ENCODE results near the gene SPACA5B. TPM values are rescaled to one million over a fixed set of nuclear protein-coding genes. Genes with fewer than 3 reads are reported as not detected.
"Not testable (repeated sequence)": the region's sequence is repeated elsewhere in the genome, so short reads cannot be mapped to it uniquely, and the experiment has no call there.

SPACA5B gene
- total RNA-seq, 6 experiments from 2014 or later: not detected

- Histone ChIP-seq H3K36me3 (no peaks in the 10 kb centered on the region), H3K4me1 (no peaks in the 10 kb centered on the region), H3K4me3 (no peak overlapping the region), H3K9me3 (no peaks in the 10 kb centered on the region), H3K27me3 (no peaks in the 10 kb centered on the region), H3K27ac (no peak overlapping the region)
- DNase-seq: no peak
- WGBS (ENCODE audit: insufficient coverage, low coverage, low lambda C conversion rate, missing lambda C conversion rate): 52% methylated on average over 7 of the region's 10 CpGs
- no peak for TF ChIP-seq CTCF (IDR thresholded peaks at IDR 0.05)
- no peak for TF ChIP-seq POLR2A (IDR thresholded peaks at IDR 0.05)
- intact Hi-C loops (cut with DNase I): no loop called here
- ATAC-seq: no peak
These were observed 23.3 kb downstream of the SPACA5B start for GRCh38 chrX:48153769-48154168.

- H3K27ac ChIP-seq: no peak overlapping the region
- intact Hi-C loops (cut with DNase I): no loop called here
These were observed 24.4 kb downstream of the SPACA5B start for GRCh38 chrX:48154796-48155195.

GRCh38 chrX:48156014-48156413, 25.6 kb downstream of the SPACA5B start:
- no peak overlapping the region for H3K4me3 ChIP-seq
- H3K9me3 ChIP-seq: no peaks in the 10 kb centered on the region
- TF ChIP-seq CTCF (IDR thresholded peaks at IDR 0.05) (no peak), POLR2A (IDR thresholded peaks at IDR 0.05) (no peak)
- intact Hi-C loops (cut with DNase I): no loop called here
- DNase-seq (no peak), ATAC-seq (no peak)
- no peak overlapping the region for H3K27ac ChIP-seq
- WGBS (ENCODE audit: insufficient coverage, low coverage, low lambda C conversion rate, missing lambda C conversion rate): 65% methylated on average over 6 of the region's 12 CpGs
- H3K27me3 ChIP-seq: no peaks in the 10 kb centered on the region
- H3K36me3 ChIP-seq: no peaks in the 10 kb centered on the region
- H3K4me1 ChIP-seq: no peaks in the 10 kb centered on the region

More at GRCh38 chrX:48154796-48155195, 24.4 kb downstream of the SPACA5B start:
- ATAC-seq (no peak), DNase-seq (no peak)
- 71% methylated on average over 2 of the region's 2 CpGs for WGBS (ENCODE audit: insufficient coverage, low coverage, low lambda C conversion rate, missing lambda C conversion rate)
- Histone ChIP-seq H3K36me3 (no peaks in the 10 kb centered on the region), H3K9me3 (no peaks in the 10 kb centered on the region), H3K4me3 (no peak overlapping the region), H3K27me3 (no peaks in the 10 kb centered on the region), H3K4me1 (no peaks in the 10 kb centered on the region)
- TF ChIP-seq CTCF (IDR thresholded peaks at IDR 0.05) (no peak), POLR2A (IDR thresholded peaks at IDR 0.05) (no peak)

- Histone ChIP-seq H3K36me3 (no peaks in the 10 kb centered on the region), H3K27me3 (no peaks in the 10 kb centered on the region), H3K27ac (no peak overlapping the region), H3K4me3 (no peak overlapping the region), H3K4me1 (no peaks in the 10 kb centered on the region), H3K9me3 (no peaks in the 10 kb centered on the region)
- 66% methylated on average over 12 of the region's 12 CpGs for WGBS (ENCODE audit: insufficient coverage, low coverage, low lambda C conversion rate, missing lambda C conversion rate)
- DNase-seq (no peak), ATAC-seq (no peak)
- intact Hi-C loops (cut with DNase I): no loop called here
- TF ChIP-seq POLR2A (IDR thresholded peaks at IDR 0.05): no peak
- TF ChIP-seq CTCF (IDR thresholded peaks at IDR 0.05): no peak
These were observed 34.8 kb downstream of the SPACA5B start for GRCh38 chrX:48165241-48165640.

GRCh38 chrX:48166322-48166721, 35.9 kb downstream of the SPACA5B start:
- 53% methylated on average over 7 of the region's 7 CpGs for WGBS (ENCODE audit: insufficient coverage, low coverage, low lambda C conversion rate, missing lambda C conversion rate)
- H3K27me3 ChIP-seq; H3K27ac ChIP-seq; H3K9me3 ChIP-seq; H3K4me1 ChIP-seq; H3K36me3 ChIP-seq; intact Hi-C loops (cut with DNase I); ATAC-seq; H3K4me3 ChIP-seq; DNase-seq: not testable (repeated sequence)
